T follicular helper cell (primary cell): ENCODE results near the gene MYF6.

Experiments used
- DNase-seq: peaks from one replicate; pipeline ENCODE4 v3.0.0-alpha.2; 2020; ENCODE audit warnings: low read depth

MYF6 gene

DNA sequence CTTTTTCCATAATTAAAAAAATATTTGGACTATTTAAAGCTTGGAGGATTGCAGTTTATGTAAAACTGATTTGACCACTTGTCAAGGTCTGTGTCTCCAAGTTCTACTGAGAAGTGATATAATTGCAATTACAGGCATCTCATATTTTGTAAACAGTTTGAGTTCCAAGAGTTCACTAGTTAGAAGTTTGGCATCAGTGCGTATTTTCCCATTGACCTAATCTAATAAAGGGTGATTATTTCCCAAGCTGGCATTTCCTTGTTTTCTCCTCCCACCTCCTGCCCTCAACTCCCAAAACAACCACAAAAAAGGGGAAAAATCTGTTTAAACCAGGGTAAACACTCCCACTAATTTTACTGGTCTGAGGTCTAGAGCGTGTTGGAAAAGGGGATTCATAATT lies 3.0 kb upstream of the MYF6 start:
- DNase-seq = no peak

- no peak for DNase-seq
These were observed 410 bp downstream of the MYF6 start for GRCh38 chr12:80707830-80708258.

- DNase-seq = no peak
These were observed 983 bp downstream of the MYF6 start for GRCh38 chr12:80708259-80708974.

DNA sequence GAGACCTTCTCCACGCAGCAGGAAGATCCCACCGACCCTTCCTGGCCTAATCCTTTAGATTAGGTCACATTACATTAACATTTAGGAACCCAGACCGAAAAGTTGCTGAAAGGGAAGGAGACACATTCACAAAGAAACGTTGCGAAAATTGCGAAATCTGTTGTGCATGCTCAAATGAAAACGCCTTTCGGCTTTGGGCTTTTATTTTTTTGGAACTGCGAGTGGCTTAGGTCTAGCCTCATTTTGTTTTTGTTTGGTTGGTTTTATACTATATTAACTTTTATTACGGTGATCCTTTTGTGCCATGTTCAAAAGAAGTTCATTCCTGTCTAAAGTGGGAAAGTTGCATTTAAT lies 1.5 kb downstream of the MYF6 start:
- no peak for DNase-seq

GRCh38 chr12:80709811-80710726 lies 2.6 kb downstream of the MYF6 start:
- DNase-seq = no peak

DNA sequence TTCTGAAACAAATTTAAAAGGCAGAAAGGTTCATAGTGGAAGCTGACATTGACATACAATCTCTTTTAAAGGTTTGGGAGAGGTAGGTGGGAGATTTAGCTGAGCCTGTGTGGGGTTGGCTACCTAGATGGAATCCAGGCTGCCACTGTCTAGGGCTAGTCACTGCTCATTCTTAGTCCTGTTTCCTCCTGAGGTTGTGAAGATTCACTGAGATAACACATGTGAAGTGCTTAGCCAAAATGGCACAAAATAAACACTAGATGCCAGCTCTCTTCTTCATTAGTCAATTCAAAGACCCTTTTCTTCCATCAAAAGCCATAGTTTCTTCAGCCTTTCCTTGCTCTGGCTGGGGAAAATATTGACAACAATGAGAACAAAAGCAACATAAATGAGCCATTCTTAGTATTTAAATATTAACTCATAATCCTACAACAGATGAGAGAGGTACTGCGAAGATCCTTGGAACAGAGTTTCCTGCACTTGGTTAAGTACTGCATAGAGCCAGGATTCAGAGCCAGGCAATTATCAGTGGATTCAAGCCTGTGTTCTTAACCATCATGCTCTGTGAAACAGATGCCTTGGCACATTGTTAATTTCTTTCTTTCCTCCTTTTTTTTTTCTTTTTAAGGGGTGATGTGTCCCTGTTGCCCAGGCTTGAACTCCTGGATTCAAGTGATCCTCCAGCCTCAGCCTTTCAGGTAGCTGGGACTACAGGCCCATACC lies 3.5 kb downstream of the MYF6 start:
- DNase-seq = no peak

DNA sequence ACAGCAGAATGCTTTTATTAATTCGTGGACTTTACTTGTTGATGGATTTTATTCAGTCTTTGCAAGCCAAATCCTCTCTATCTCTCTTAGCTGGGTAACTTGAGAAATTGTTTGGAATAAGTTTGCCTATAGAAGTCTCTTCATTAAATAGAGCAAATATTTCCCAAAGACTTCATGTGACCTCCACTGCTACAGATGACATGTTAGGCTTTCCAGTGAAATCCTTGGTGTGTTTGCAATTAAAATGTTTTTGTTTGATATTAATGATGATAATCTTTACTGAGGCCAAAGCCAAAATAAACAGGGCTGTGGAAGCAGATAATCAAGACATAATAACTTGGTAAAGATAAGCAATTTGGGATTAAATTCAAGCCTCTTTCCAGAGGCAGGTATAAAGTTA lies 4.4 kb downstream of the MYF6 start:
- no peak for DNase-seq

GRCh38 chr12:80712866-80713265 lies 5.4 kb downstream of the MYF6 start:
- no peak for DNase-seq

GRCh38 chr12:80713419-80713818 lies 6.0 kb downstream of the MYF6 start:
- DNase-seq = no peak

DNA sequence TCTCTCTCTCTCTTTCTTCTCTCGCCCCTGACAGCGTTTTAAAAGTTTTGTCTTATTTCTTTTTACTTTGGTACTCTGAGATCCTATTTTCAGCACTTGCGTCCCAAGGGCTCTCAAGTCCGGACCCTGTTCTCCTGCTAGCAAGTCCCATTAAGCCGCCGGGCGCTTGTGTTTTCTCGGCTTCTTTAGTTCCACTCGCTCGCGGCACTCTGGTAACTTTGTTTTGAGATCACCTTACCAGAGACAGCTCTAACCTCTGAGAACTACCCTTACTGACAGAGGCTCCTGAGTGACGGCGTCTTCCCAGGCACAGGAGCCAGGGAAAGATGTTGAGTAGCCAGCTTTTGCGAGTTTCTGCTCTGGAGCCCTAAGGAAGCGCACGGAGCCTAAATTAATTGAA lies 6.6 kb downstream of the MYF6 start:
- DNase-seq = no peak

DNA sequence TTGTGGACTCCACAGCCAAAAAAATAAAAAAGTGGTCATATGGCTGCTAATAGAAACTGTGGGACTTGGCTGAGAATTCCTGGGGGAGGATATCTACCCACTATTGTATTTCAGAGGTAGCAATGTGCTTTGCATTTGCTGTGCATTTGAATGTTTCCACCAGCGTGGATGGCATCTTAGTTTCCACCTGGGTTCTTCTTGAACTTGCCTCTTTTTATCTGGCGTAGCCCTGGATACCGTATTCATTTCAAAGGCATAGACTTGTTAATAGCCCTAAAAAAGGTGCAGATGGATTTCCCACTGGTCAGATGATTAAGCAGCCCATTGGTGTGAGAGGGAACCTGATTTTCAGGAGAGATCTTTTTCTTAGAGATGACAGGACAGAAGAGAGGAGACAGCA lies 7.4 kb downstream of the MYF6 start:
- DNase-seq = no peak

GRCh38 chr12:80715713-80716249 lies 8.3 kb downstream of the MYF6 start:
- DNase-seq = no peak

- no peak for DNase-seq
These were observed 9.4 kb downstream of the MYF6 start, which contains the start of gene MYF5 for GRCh38 chr12:80716696-80717469. TSS of gene MYF5 (plus strand) at chr12:80716912. CDS start at chr12:80717064, 152 bp downstream.

DNA sequence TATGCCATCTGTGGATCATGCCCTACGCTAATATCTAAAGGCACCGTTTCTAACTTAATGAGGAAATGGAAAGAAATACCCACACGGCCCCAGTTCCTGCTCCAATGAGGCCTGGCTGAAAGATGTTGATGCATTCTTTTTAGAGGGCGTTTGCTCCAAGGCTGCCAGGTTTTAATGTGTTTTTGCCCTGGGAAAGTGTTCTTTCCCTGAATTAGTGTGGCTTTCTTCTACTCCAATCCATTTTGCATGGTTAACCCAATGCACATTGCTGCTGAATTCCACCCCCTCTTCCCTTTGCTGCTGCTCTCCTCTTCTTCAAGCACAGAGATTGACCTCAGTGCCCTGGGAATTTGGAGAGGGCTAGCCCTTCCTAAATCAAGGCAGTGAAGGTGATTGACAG lies 10.4 kb downstream of the MYF6 start:
- no peak for DNase-seq

DNA sequence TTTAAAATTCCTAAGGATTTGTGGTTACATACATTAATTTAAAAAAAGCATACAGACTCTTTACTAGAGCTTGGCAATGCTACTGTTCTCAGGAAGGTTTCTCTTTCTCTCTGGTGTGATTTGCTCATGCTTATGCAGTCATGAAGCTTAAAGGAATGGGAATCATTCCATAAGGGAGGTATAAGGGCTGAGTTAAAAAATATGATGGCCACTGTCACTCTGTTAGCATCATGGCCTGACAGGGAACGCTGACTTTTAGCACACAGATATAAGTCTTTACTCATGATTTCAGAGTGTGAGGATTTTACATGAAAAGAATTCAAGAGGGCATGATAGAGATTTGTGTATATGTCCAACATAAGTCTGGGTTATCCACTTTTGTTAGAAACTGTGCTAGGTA lies 13.1 kb downstream of the MYF6 start:
- no peak for DNase-seq

GRCh38 chr12:80721326-80721725 lies 13.9 kb downstream of the MYF6 start:
- DNase-seq = no peak

- no peak for DNase-seq
These were observed 38.5 kb downstream of the MYF6 start for GRCh38 chr12:80745851-80746505.

DNA sequence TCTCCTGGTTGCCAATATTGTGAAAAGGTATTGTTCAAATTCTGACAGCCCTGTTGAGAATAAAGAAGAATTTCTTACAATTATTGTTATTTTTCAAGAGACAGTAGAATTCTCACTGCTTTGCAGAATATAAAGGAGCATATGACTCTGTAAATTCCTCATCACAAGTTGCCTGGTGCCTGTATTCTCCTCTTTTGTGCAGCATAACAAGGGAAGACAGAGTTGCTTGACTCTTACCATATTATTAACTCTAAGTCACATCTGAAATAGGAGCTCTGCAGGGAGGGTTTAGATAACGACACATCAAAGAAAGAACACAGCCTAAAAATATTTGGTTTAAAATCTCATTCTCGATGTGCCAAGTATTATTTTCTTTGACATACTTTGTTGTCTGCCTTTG lies 40.4 kb downstream of the MYF6 start:
- DNase-seq = no peak

GRCh38 chr12:80749456-80749855 lies 42.0 kb downstream of the MYF6 start:
- no peak for DNase-seq

GRCh38 chr12:80752464-80752863 lies 45.0 kb downstream of the MYF6 start:
- DNase-seq = no peak

DNA sequence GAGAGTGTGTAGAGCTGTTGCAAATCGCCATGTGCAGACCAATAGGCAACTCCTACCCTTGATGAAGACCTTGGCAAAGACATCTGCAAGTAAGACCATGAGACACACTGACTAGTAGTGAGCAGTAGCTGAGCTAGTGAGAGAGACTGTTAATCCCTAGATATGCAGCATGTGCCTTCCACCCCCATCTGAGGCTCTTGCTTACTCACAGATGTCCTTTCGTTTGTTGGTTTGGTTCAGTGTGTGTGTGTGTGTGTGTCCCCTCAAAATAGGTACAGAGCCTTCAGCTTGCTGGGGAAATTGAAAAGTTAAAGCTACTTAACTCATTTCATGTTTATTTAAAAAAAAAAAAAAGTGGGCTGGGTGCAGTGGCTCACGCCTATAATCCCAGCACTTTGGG lies 46.8 kb downstream of the MYF6 start:
- no peak for DNase-seq
